ENCODE results near the gene NEFH. TPM values are rescaled to one million over a fixed set of nuclear protein-coding genes. Genes with fewer than 3 reads are reported as not detected.

NEFH gene
- total RNA-seq, 4 donors from 2014 or later = 0.54 to 0.83 (median 0.66) TPM; not detected in 1

DNA sequence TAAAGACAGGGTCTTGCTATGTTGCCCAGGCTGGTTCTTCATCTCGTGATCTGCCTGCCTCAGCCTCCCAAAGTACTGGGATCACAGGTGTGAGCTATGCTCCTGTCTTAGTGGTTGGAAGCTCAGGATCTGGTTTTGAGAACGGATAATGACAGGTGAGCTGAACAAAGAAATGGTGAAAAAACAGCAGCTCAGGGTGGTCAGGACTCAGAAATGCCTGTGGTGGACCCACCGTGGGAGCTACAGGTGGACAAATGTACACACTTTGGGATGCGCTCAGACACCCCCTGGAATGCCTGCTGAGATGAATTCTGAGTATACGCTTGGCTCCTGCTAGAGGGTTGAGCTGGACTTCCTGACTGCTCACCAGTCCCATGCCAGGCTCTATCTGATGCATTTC lies 32.1 kb upstream of the NEFH start:
- DNase-seq = peak in 1 of 3 donors; percentile 9
- Histone ChIP-seq H3K27me3 (no peaks in the 10 kb centered on the region), H3K36me3 (no peaks in the 10 kb centered on the region), H3K4me1 (no peaks in the 10 kb centered on the region), H3K27ac (no peak overlapping the region), H3K4me3 (no peak overlapping the region), H3K9me3 (no peaks in the 10 kb centered on the region)
- TF ChIP-seq CTCF (IDR thresholded peaks at IDR 0.05) (no peak), POLR2A (IDR thresholded peaks at IDR 0.05) (no peak)

GRCh38 chr22:29449296-29449875 lies 30.6 kb upstream of the NEFH start:
- DNase-seq = peak in 1 of 3 donors; percentile 37
- Histone ChIP-seq H3K4me1 (no peaks in the 10 kb centered on the region), H3K27me3 (no peaks in the 10 kb centered on the region), H3K9me3 (no peaks in the 10 kb centered on the region), H3K36me3 (no peaks in the 10 kb centered on the region), H3K27ac (no peak overlapping the region), H3K4me3 (no peak overlapping the region)
- TF ChIP-seq CTCF (IDR thresholded peaks at IDR 0.05) (no peak), POLR2A (IDR thresholded peaks at IDR 0.05) (no peak)

DNA sequence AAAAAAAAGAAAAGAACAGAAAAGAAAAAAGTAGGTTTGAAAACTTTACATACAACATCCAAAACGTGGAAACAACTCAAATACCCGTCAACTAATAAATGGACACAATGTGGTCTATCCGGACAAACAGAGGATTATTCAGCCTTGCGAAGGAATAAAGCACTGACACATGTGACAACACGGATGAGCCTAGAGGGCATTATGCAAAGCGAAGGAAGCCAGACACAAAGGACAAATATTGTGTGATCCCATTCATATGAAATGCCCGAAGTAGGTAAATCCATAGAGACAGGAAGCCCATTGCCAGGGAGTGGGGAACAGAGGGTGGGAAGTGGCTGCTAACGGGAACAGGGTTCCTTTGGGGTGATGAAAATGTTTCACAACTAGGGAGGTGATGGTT lies 29.8 kb upstream of the NEFH start:
- TF ChIP-seq CTCF (IDR thresholded peaks at IDR 0.05) (no peak), POLR2A (IDR thresholded peaks at IDR 0.05) (no peak)

DNA sequence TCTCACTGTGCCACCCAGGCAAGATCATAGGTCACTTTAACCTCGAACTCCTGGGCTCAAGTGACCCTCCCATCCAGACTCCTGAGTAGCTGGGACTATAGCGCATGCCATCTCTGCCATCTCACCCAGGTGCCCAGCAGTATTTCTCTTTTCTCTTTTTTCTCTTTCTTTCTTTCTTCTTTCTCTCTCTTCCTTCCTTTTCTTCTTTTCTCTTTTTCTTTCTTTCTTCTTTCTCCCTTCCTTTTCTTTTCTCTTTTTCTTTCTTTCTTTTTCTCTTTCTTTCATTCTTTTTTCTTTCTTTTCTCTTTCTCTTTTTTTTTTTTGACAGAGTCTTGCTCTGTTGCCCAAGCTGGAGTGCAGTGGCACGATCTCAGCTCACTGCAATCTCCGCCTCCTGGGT lies 28.2 kb upstream of the NEFH start:
- Histone ChIP-seq H3K27ac (no peak overlapping the region), H3K4me3 (no peak overlapping the region), H3K27me3 (no peaks in the 10 kb centered on the region), H3K36me3 (no peaks in the 10 kb centered on the region), H3K9me3 (no peaks in the 10 kb centered on the region), H3K4me1 (no peaks in the 10 kb centered on the region)
- peak in 1 of 3 donors; percentile 10 for DNase-seq
- TF ChIP-seq CTCF (IDR thresholded peaks at IDR 0.05) (no peak), POLR2A (IDR thresholded peaks at IDR 0.05) (no peak)

More for the DNA sequence above, 29.8 kb upstream of the NEFH start:
- H3K9me3 ChIP-seq = no peaks in the 10 kb centered on the region
- H3K27ac ChIP-seq = no peak overlapping the region
- peak in 1 of 3 donors; percentile 3 for DNase-seq
- H3K4me3 ChIP-seq = no peak overlapping the region
- no peaks in the 10 kb centered on the region for H3K36me3 ChIP-seq
- H3K4me1 ChIP-seq = no peaks in the 10 kb centered on the region
- no peaks in the 10 kb centered on the region for H3K27me3 ChIP-seq

- H3K4me1 ChIP-seq = no peaks in the 10 kb centered on the region
- H3K36me3 ChIP-seq = no peaks in the 10 kb centered on the region
- no peaks in the 10 kb centered on the region for H3K27me3 ChIP-seq
- H3K9me3 ChIP-seq = no peaks in the 10 kb centered on the region
- no peak overlapping the region for H3K4me3 ChIP-seq
- H3K27ac ChIP-seq = no peak overlapping the region
- DNase-seq = peak in 1 of 3 donors; percentile 36
- TF ChIP-seq POLR2A (IDR thresholded peaks at IDR 0.05) (no peak), CTCF (IDR thresholded peaks at IDR 0.05) (no peak)
Measured at GRCh38 chr22:29454276-29454675, 25.7 kb upstream of the NEFH start.
